Measurements from ENCODE around the gene IGFL4. TPM values are rescaled to one million over a fixed set of nuclear protein-coding genes. Genes with fewer than 3 reads are reported as not detected.
A peak's percentile ranks its signal among the peaks of the same experiment; 100 is the strongest.

IGFL4 gene
- total and polyA plus RNA-seq, 9 of the 15 experiments (the other 6 are each of a cell fraction or from before 2014, with no cell fraction given): not detected

- no TSS peak for BruUV-seq (replicated peaks)
- no peaks in the 10 kb centered on the region for H3K9me3 ChIP-seq (replicated peaks; ENCODE audit: control insufficient read depth, insufficient read depth, low read depth, low read length)
- DNase-seq (ENCODE audit: extremely low read depth in 1 of 4, low spot score in 3 of 4) (no peak), ATAC-seq (no peak), FAIRE-seq (no peak)
- intact Hi-C loops (cut with micrococcal nuclease): no loop called here
- no peaks in the 10 kb centered on the region for H3K9me1 ChIP-seq (ENCODE audit: control insufficient read depth, insufficient read depth, low read length)
- ChIA-PET POLR2A (interaction anchor here (0.6 to 0.8 kb wide), 3 partner anchors 14 to 50 kb away, joined by 3 to 4 read pairs (median 3); no protein-coding TSS in a partner anchor), CTCF (ENCODE audit: low intra/inter-chr PET ratio) (no interaction called here)
- H4K20me1 ChIP-seq (replicated peaks; ENCODE audit: control insufficient read depth, insufficient read depth, low read length): no peaks in the 10 kb centered on the region
- H3K36me3 ChIP-seq (ENCODE audit: control insufficient read depth, insufficient read depth, low read length): no peaks in the 10 kb centered on the region
- H2AFZ ChIP-seq (ENCODE audit: low read depth, low read length): no peak overlapping the region
- H3K27ac ChIP-seq (ENCODE audit: extremely low read depth, low read depth, low read length): no peak overlapping the region
- in situ Hi-C loops (cut with MboI): no loop called here
- H3K27me3 ChIP-seq (ENCODE audit: control insufficient read depth in 2 of 2, insufficient read depth in 2 of 2, low read length in 2 of 2): peaks cover 10 to 43% of the 10 kb centered on the region in 2 experiments
- no peak overlapping the region for H3K4me2 ChIP-seq (ENCODE audit: insufficient read depth, low read length)
- WGBS (ENCODE audit: insufficient coverage, low coverage, missing lambda C conversion rate): 3% methylated on average over 6 of the region's 6 CpGs
- H3K79me2 ChIP-seq (ENCODE audit: control insufficient read depth, insufficient read depth, low read length): no peaks in the 10 kb centered on the region
- H3K4me1 ChIP-seq (replicated peaks in 1 of 2; ENCODE audit: control insufficient read depth in 2 of 2, insufficient read depth in 2 of 2, low read length in 2 of 2): peaks cover 0 to 8% of the 10 kb centered on the region in 2 experiments; a peak in 1 of 5 replicates
- H3K4me3 ChIP-seq: no peak overlapping the region
- 0 out of 4 replicates have a peak overlapping the region, but pooled peaks of 1 of the 2 experiments have one; percentile 1 for H3K9ac ChIP-seq (ENCODE audit: insufficient read depth in 1 of 2, low read depth in 2 of 2, low read length in 2 of 2)
- TF ChIP-seq RFX7 (CRISPR knock-in tag; IDR thresholded peaks at IDR 0.05) (no peak), FOXP4 (CRISPR knock-in tag; IDR thresholded peaks at IDR 0.05; ENCODE audit: borderline replicate concordance) (no peak), SRSF7 (optimal IDR thresholded peaks at IDR 0.05; ENCODE audit: low read depth, low read length) (no peak), NR2F6 (CRISPR knock-in tag; IDR thresholded peaks at IDR 0.05) (no peak), ZNF311 (CRISPR knock-in tag; IDR thresholded peaks at IDR 0.05) (no peak)
Observed at GRCh38 chr19:46040125-46040524, 677 bp downstream of the IGFL4 start.
